Activated CD4-positive, alpha-beta memory T cell treated with anti-CD3 and anti-CD28 coated beads for 36 hours (primary cell): ENCODE data around the gene DCAF7. TPM values are rescaled to one million over a fixed set of nuclear protein-coding genes. Genes with fewer than 3 reads are reported as not detected.

ENCODE experiments used
- CTCF ChIA-PET: fragments of 350-600 bp; sonication (Branson Sonifier 250); formaldehyde crosslinking; loops from one replicate; lab custom pipeline; 2021; ENCODE audit warnings: antibody characterized with exemption, inconsistent platforms; lab: Charles Lee
- POLR2A ChIA-PET: fragments of 350-600 bp; sonication (Branson Sonifier 250); formaldehyde crosslinking; loops from one replicate; lab custom pipeline; 2021; ENCODE audit warnings: antibody characterized with exemption; lab: Charles Lee
- DNase-seq: peaks from one replicate; pipeline ENCODE4 v3.0.0-alpha.2; 2020
- H3K27ac Mint-ChIP-seq: one replicate; pipeline ENCODE4 v1.8.0; 2021; ENCODE audit warnings: mixed read lengths
- H3K27me3 Mint-ChIP-seq: one replicate; pipeline ENCODE4 v1.8.0; 2021; ENCODE audit warnings: mixed read lengths
- H3K36me3 Mint-ChIP-seq: one replicate; pipeline ENCODE4 v1.8.0; 2021; ENCODE audit warnings: mixed read lengths
- H3K4me1 Mint-ChIP-seq: one replicate; pipeline ENCODE4 v1.8.0; 2021; ENCODE audit warnings: low read depth, mixed read lengths
- H3K4me3 Mint-ChIP-seq: one replicate; pipeline ENCODE4 v1.8.0; 2021; ENCODE audit warnings: mild to moderate bottlenecking, mixed read lengths
- H3K9me3 Mint-ChIP-seq: one replicate; pipeline ENCODE4 v1.8.0; 2021; ENCODE audit warnings: mixed read lengths
- intact Hi-C: fragments of 100-400 bp; cut with micrococcal nuclease; formaldehyde crosslinking; loops from one replicate; pipeline ENCODE4 v1.15.1; 2023
- total RNA-seq, 2 experiments: library from RNA; stranded (reverse); gene quantifications; one replicate each; pipeline ENCODE4 v1.2.3, GENCODE V29; 2021

Gene DCAF7
- total RNA-seq, 2 experiments from 2014 or later: 118 to 119 TPM

DNA sequence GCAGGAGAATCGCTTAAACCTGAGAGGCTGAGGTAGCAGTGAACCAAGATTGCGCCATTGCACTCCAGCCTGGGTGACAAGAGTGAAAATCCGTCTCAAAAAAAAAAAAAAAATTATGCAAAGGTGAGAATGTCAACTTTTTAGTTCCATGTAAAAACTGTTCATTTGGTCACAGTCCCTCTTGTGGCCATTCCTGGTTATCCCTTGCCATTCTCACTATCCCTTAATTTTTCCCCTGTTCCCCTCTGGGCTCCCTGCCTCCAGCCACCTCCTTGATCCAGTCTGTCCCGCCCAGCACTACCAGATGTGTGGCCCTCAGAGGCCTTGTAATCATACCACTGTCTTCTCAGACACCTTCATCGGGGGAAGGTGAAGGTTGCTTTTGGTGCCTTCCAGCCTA lies 23.4 kb downstream of the DCAF7 start:
- Mint-ChIP-seq H3K36me3 (peaks cover 7% of the 10 kb centered on the region), H3K4me1 (peaks cover 42% of the 10 kb centered on the region), H3K27ac (no peak overlapping the region), H3K4me3 (no peak overlapping the region), H3K9me3 (no peaks in the 10 kb centered on the region), H3K27me3 (no peaks in the 10 kb centered on the region)
- intact Hi-C loops: no loop called here
- ChIA-PET CTCF (interaction anchor here (0.7 kb wide), 1 partner anchor 146 kb away, joined by 3 read pairs; no protein-coding TSS in a partner anchor), POLR2A (no interaction called here)
- no peak for DNase-seq

DNA sequence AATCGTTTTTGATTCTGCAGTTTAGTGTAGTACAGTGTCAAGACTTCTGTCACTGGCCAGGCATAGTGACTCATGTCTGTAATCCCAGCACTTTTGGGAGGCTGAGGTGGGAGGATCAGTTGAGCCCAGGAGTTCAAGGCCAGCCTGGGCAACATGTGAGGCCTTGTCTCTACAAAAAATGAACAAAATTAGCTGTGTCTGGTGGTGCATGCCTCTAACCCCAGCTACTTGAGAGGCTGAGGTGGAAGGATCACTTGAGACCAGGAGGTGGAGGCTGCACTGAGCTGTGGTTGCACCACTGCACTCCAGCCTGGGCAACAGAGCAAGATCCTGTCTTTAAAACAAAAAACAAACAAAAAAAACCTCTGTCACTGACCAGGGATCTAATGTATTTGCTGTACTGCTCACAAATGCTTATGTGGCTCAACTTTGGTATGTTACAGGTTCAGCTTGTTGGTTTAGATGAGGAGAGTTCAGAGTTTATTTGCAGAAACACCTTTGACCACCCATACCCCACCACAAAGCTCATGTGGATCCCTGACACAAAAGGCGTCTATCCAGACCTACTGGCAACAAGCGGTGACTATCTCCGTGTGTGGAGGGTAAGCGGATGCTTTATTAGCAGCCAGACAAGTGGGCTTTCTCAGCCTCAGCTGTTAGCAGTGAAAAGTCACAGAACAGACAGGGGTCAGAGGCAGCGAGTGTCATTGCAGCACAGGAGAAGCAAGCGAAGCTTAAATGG lies 27.9 kb downstream of the DCAF7 start:
- no peak overlapping the region for H3K4me3 Mint-ChIP-seq
- peaks cover 19% of the 10 kb centered on the region for H3K36me3 Mint-ChIP-seq
- no peaks in the 10 kb centered on the region for H3K27me3 Mint-ChIP-seq
- intact Hi-C loops: no loop called here
- H3K9me3 Mint-ChIP-seq: no peaks in the 10 kb centered on the region
- DNase-seq: no peak
- CTCF ChIA-PET: interaction anchor here (1.3 kb wide), 1 partner anchor 9 kb away, joined by 4 read pairs; no protein-coding TSS in a partner anchor
- peaks cover 15% of the 10 kb centered on the region for H3K4me1 Mint-ChIP-seq
- no peak overlapping the region for H3K27ac Mint-ChIP-seq
- POLR2A ChIA-PET: no interaction called here

DNA sequence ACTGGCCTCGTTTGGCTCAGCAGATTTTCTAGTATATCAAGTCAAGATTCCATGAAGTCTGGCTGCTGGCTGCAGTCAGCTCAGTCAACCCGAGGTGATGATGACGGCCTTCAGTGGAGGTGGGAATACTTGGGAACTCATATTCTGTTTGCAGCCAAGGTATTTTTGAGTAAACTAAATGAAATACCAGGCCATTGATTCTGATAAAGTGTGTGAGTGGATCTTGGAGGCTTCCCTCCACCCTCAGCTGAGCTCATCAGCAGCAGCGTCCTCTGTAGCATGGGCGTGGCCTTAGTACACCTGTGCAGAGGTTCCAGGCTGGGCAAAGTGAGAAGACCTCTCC lies 28.5 kb downstream of the DCAF7 start:
- no peaks in the 10 kb centered on the region for H3K27me3 Mint-ChIP-seq
- intact Hi-C loops: no loop called here
- CTCF ChIA-PET: interaction anchor here (1.3 kb wide), 1 partner anchor 9 kb away, joined by 4 read pairs; no protein-coding TSS in a partner anchor
- H3K9me3 Mint-ChIP-seq: no peaks in the 10 kb centered on the region
- H3K27ac Mint-ChIP-seq: no peak overlapping the region
- H3K4me1 Mint-ChIP-seq: peaks cover 14% of the 10 kb centered on the region
- DNase-seq: no peak
- no peak overlapping the region for H3K4me3 Mint-ChIP-seq
- POLR2A ChIA-PET: no interaction called here
- peaks cover 25% of the 10 kb centered on the region for H3K36me3 Mint-ChIP-seq

DNA sequence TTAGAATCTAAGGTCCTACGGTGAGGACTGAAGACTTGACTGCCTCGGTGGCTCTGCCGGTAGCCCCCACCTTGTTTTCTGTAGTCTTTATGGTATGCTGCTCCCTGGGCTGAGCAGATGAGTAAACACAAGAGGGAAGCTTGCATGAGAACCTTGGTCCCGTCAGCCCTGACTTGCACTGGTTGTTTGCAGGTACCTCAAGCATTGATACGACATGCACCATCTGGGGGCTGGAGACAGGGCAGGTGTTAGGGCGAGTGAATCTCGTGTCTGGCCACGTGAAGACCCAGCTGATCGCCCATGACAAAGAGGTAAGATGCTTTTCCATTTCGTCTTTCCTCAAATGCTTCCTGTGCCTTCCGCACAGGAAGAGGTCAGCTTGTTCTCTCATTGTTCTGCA lies 29.4 kb downstream of the DCAF7 start:
- POLR2A ChIA-PET: no interaction called here
- Mint-ChIP-seq H3K27me3 (no peaks in the 10 kb centered on the region), H3K4me1 (peaks cover 11% of the 10 kb centered on the region), H3K36me3 (peaks cover 27% of the 10 kb centered on the region), H3K27ac (no peak overlapping the region), H3K4me3 (no peak overlapping the region), H3K9me3 (no peaks in the 10 kb centered on the region)
- no peak for DNase-seq
- CTCF ChIA-PET: interaction anchor here (0.7 kb wide), 1 partner anchor 173 kb away, joined by 3 read pairs; no protein-coding TSS in a partner anchor
- intact Hi-C loops: no loop called here

DNA sequence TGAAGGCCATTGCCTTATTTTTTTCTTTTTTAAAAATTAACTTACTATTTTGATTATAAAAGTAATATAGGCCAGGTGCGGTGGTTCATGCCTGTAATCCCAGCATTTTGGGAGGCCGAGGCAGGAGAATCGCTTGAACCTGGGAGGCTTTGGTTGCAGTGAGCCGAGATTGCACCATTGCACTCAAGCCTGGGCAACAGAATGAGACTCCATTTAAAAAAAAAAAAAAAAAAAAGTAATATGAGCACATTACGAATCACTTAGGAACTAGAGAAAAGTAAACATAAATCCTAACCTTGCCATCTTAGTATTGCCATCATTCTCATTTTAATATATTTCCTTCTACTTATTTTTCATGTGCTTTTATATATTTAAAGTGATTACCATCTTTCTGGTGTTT lies 37.5 kb downstream of the DCAF7 start:
- Mint-ChIP-seq H3K36me3 (peaks cover 54% of the 10 kb centered on the region), H3K4me1 (peaks cover 13% of the 10 kb centered on the region), H3K4me3 (no peak overlapping the region), H3K27me3 (no peaks in the 10 kb centered on the region), H3K27ac (no peak overlapping the region), H3K9me3 (no peaks in the 10 kb centered on the region)
- intact Hi-C loops: no loop called here
- ChIA-PET POLR2A (no interaction called here), CTCF (interaction anchor here (0.6 to 1.4 kb wide), 2 partner anchors 24 to 245 kb away, joined by 3 to 4 read pairs; no protein-coding TSS in a partner anchor)
- DNase-seq: no peak

DNA sequence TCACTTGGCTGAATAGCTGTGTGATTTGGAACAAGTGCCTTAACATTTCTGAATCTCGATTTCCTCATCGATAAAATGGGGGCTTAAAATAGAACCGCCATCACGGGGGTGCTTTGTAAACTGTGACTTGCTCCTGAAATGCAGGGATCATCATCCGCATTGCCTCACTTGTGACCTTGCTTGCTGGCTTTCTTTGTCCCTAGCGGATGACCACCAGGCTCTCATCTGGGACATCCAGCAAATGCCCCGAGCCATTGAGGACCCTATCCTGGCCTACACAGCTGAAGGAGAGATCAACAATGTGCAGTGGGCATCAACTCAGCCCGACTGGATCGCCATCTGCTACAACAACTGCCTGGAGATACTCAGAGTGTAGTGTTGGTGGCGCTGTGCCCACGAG lies 38.5 kb downstream of the DCAF7 start:
- intact Hi-C loops: no loop called here
- peaks cover 44% of the 10 kb centered on the region for H3K36me3 Mint-ChIP-seq
- no peaks in the 10 kb centered on the region for H3K27me3 Mint-ChIP-seq
- DNase-seq: no peak
- peaks cover 13% of the 10 kb centered on the region for H3K4me1 Mint-ChIP-seq
- no peaks in the 10 kb centered on the region for H3K9me3 Mint-ChIP-seq
- ChIA-PET POLR2A (no interaction called here), CTCF (no interaction called here)
- H3K27ac Mint-ChIP-seq: no peak overlapping the region
- no peak overlapping the region for H3K4me3 Mint-ChIP-seq

DNA sequence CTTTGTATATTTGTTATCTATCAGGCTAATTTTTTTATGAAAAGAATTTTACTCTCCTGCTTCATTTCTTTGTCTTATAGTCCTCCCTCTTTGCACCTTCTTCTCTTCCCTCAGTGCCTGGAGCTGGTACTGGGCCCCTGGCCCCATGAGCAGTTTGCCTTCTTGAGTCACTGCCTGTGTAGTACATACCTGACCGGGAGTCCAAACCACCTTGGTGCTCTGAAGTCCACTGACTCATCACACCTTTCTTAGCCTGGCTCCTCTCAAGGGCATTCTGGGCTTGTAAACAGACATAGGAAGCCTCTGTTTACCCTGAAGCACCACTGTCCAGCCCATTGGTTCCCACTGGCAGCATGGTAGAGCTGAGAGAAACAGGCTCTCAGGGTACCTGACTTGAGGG lies 39.4 kb downstream of the DCAF7 start:
- DNase-seq: no peak
- H3K9me3 Mint-ChIP-seq: no peaks in the 10 kb centered on the region
- no peak overlapping the region for H3K4me3 Mint-ChIP-seq
- ChIA-PET POLR2A (no interaction called here), CTCF (interaction anchor here (1.6 kb wide), 1 partner anchor 22 kb away, joined by 3 read pairs; no protein-coding TSS in a partner anchor)
- H3K4me1 Mint-ChIP-seq: peaks cover 11% of the 10 kb centered on the region
- intact Hi-C loops: no loop called here
- no peak overlapping the region for H3K27ac Mint-ChIP-seq
- H3K36me3 Mint-ChIP-seq: peaks cover 41% of the 10 kb centered on the region
- no peaks in the 10 kb centered on the region for H3K27me3 Mint-ChIP-seq

DNA sequence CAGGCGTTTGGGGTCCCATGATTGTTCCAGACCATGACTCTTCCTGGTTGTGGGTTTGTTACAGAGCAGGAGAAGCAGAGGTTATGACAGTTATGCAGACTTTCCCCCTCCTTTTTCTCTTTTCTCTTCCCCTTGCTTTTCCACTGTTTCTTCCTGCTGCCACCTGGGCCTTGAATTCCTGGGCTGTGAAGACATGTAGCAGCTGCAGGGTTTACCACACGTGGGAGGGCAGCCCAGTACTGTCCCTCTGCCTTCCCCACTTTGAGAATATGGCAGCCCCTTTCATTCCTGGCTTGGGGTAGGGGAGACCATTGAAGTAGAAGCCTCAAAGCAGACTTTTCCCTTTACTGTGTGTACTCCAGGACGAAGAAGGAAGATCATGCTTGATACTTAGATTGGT lies 42.5 kb downstream of the DCAF7 start:
- no peaks in the 10 kb centered on the region for H3K27me3 Mint-ChIP-seq
- peaks cover 23% of the 10 kb centered on the region for H3K36me3 Mint-ChIP-seq
- ChIA-PET CTCF (interaction anchor here (1.1 to 1.8 kb wide), 3 partner anchors 16 to 167 kb away, joined by 3 to 6 read pairs (median 3); no protein-coding TSS in a partner anchor), POLR2A (no interaction called here)
- no peak overlapping the region for H3K27ac Mint-ChIP-seq
- no peak overlapping the region for H3K4me3 Mint-ChIP-seq
- H3K9me3 Mint-ChIP-seq: no peaks in the 10 kb centered on the region
- H3K4me1 Mint-ChIP-seq: peaks cover 15% of the 10 kb centered on the region
- no peak for DNase-seq
- intact Hi-C loops: no loop called here

DNA sequence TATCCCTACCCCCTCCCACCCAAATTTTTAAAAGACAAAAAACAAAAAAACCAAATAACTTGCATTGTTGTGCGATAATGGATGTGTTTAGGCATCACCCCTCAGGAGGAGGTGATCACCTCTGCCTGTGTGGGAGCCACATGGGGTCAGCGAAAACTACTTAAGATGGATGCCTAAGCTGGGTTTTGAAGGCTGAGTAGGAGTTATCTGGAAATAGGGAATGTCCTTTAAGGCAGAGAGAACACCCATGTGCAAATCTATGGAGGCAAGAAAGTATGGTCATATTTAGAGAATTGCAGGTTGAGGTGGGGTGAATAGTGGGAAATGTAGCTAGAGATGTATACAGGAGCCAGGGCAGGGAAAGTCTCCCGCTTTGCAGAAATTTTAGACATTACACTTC lies 44.9 kb downstream of the DCAF7 start:
- Mint-ChIP-seq H3K27me3 (no peaks in the 10 kb centered on the region), H3K9me3 (no peaks in the 10 kb centered on the region), H3K27ac (no peak overlapping the region), H3K36me3 (peaks cover 4% of the 10 kb centered on the region), H3K4me3 (no peak overlapping the region), H3K4me1 (peaks cover 29% of the 10 kb centered on the region)
- no peak for DNase-seq
- POLR2A ChIA-PET: no interaction called here
- intact Hi-C loops: no loop called here
- CTCF ChIA-PET: interaction anchor here (1.1 kb wide), 1 partner anchor 16 kb away, joined by 3 read pairs; no protein-coding TSS in a partner anchor

DNA sequence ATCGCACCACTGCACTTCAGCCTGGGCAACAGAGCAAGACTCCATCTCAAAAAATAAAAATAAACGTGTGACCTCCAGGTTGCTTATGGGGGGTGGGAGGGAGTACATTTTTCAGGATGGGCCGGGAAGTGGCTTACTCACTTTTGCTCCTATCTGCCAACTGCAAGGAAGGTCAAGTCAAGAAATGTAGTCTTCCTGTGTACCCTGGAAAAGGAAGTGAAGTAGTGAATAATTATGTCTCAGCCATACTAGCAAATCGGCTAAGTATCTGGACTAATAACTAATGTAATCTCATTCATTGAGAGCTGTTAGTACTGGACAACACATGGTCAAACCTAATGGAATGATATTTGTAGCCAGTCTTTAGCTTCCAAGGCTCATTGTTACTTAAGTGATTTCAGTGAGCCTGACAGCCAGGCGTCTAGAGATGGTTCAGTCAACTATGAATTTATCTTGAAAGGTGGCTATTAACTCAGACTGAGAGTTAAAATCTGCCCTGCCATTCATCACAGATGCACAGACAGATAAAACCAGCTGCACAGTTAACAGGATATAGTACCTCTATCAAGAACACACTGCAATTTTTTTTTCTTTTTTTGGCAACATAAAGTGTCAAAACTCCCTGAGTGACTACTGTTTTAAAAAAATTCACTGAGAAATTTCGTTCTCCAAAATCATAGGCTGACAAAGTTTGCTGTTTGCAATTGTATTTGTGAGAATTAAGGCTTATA lies 46.7 kb downstream of the DCAF7 start:
- Mint-ChIP-seq H3K4me3 (no peak overlapping the region), H3K27ac (peak overlapping the region; percentile 88), H3K27me3 (no peaks in the 10 kb centered on the region), H3K9me3 (no peaks in the 10 kb centered on the region), H3K36me3 (no peaks in the 10 kb centered on the region), H3K4me1 (peaks cover 39% of the 10 kb centered on the region)
- ChIA-PET CTCF (interaction anchor here (0.8 to 1.9 kb wide), 4 partner anchors 12 to 119 kb away, joined by 3 to 12 read pairs (median 3); no protein-coding TSS in a partner anchor), POLR2A (interaction anchor here (0.8 to 1.4 kb wide), 3 partner anchors 10 to 46 kb away, joined by 4 to 7 read pairs (median 4); no protein-coding TSS in a partner anchor)
- no peak for DNase-seq
- intact Hi-C loops: no loop called here

DNA sequence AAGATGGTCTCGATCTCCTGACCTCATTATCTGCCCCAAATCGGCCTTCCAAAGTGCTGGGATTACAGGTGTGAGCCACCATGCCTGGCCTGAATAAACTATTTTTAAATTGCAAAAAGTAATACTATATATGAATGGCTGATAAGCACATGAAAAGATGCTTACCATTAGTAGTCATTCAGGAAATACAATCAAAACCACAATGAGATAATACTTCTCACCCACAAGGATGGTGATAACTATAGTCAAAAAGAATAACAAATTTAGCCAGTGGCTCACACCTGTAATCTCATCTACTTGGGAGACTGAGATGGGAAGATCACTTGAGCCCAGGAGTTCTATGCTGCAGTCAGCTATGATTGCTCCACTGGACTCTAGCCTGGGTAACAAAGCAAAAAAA lies 48.0 kb downstream of the DCAF7 start:
- H3K27ac Mint-ChIP-seq: peak overlapping the region; percentile 74
- H3K36me3 Mint-ChIP-seq: no peaks in the 10 kb centered on the region
- no peaks in the 10 kb centered on the region for H3K27me3 Mint-ChIP-seq
- no peak overlapping the region for H3K4me3 Mint-ChIP-seq
- H3K9me3 Mint-ChIP-seq: no peaks in the 10 kb centered on the region
- ChIA-PET POLR2A (interaction anchor here (1.1 kb wide), 1 partner anchor 47 kb away, joined by 4 read pairs; no protein-coding TSS in a partner anchor), CTCF (interaction anchor here (0.7 kb wide), 1 partner anchor 14 kb away, joined by 4 read pairs; no protein-coding TSS in a partner anchor)
- DNase-seq: no peak
- intact Hi-C loops: loop anchor here (1.0 kb wide), 1 partner anchor 12 kb away; no protein-coding TSS in a partner anchor
- H3K4me1 Mint-ChIP-seq: peaks cover 39% of the 10 kb centered on the region
